GM19455 (cell line): ENCODE data around the gene LSAMP.

Source experiments
- ATAC-seq: cut with Tn5 transposase; IDR thresholded peaks from one replicate; pipeline ENCODE4 v1.9.1; 2021; ENCODE audit not compliant: unreplicated experiment

LSAMP gene

GRCh38 chr3:116300226-116300625 is 145.1 kb downstream of the LSAMP start:
- ATAC-seq, result no peak

- no peak for ATAC-seq
These were observed 145.6 kb downstream of the LSAMP start for GRCh38 chr3:116299646-116300081.

- ATAC-seq, result no peak
These were observed 147.1 kb downstream of the LSAMP start for GRCh38 chr3:116298151-116298550.

- no peak for ATAC-seq
These were observed 154.1 kb downstream of the LSAMP start for GRCh38 chr3:116291141-116291540.

GRCh38 chr3:116288485-116288884 is 156.8 kb downstream of the LSAMP start:
- ATAC-seq, result no peak

- no peak for ATAC-seq
These were observed 159.4 kb downstream of the LSAMP start for GRCh38 chr3:116285781-116286421.

- ATAC-seq, result no peak
These were observed 163.8 kb downstream of the LSAMP start for GRCh38 chr3:116281313-116282143.

- ATAC-seq, result no peak
These were observed 165.1 kb downstream of the LSAMP start for GRCh38 chr3:116280130-116280740.

GRCh38 chr3:116276675-116277074 is 168.6 kb downstream of the LSAMP start:
- ATAC-seq, result no peak

- no peak for ATAC-seq
These were observed 175.2 kb downstream of the LSAMP start for GRCh38 chr3:116270056-116270455.

GRCh38 chr3:116267116-116267515 is 178.2 kb downstream of the LSAMP start:
- ATAC-seq, result no peak

GRCh38 chr3:116265976-116266584 is 179.2 kb downstream of the LSAMP start:
- ATAC-seq, result no peak

GRCh38 chr3:116265320-116265695 is 180.0 kb downstream of the LSAMP start:
- ATAC-seq, result no peak

GRCh38 chr3:116264546-116265319 is 180.6 kb downstream of the LSAMP start:
- no peak for ATAC-seq

- no peak for ATAC-seq
These were observed 181.3 kb downstream of the LSAMP start for GRCh38 chr3:116263842-116264545.

GRCh38 chr3:116260491-116260890 is 184.8 kb downstream of the LSAMP start:
- no peak for ATAC-seq

GRCh38 chr3:116259984-116260383 is 185.3 kb downstream of the LSAMP start:
- no peak for ATAC-seq

- ATAC-seq, result no peak
These were observed 188.3 kb downstream of the LSAMP start for GRCh38 chr3:116256843-116257485.

- ATAC-seq, result no peak
These were observed 190.7 kb downstream of the LSAMP start for GRCh38 chr3:116254541-116254940.

- ATAC-seq, result no peak
These were observed 191.8 kb downstream of the LSAMP start for GRCh38 chr3:116253511-116253910.
